Transverse colon (tissue), 4 donors: ENCODE data around the gene DEFB113. TPM values are rescaled to one million over a fixed set of nuclear protein-coding genes. Genes with fewer than 3 reads are reported as not detected.

Experiments used
- DNase-seq: peaks from one replicate; pipeline ENCODE4 v3.0.0-alpha.2; 2019
- H3K27ac ChIP-seq, 4 donors: fragments of 200-600 bp; sonication (generic); 2 replicates each; pipeline ENCODE4 v1.5.1; 2016 to 2018; ENCODE audit warnings: inconsistent platforms in 4 of 4
- H3K27me3 ChIP-seq: fragments of 200-600 bp; sonication (generic); 2 replicates; pipeline ENCODE4 v1.5.1; 2017; ENCODE audit warnings: inconsistent platforms
- H3K36me3 ChIP-seq, 4 donors: fragments of 200-600 bp; sonication (generic); 2 replicates each; pipeline ENCODE4 v1.5.1; 2017 to 2019; ENCODE audit warnings: inconsistent platforms in 4 of 4
- H3K4me1 ChIP-seq, 4 donors: fragments of 200-600 bp; sonication (generic); 2 replicates each; pipeline ENCODE4 v1.5.1; 2017 to 2020; ENCODE audit warnings: inconsistent platforms in 4 of 4
- H3K4me3 ChIP-seq, 4 donors: fragments of 200-600 bp; sonication (generic); 1 replicate in 1 of 4; 2 replicates in 3 of 4; pipeline versions ENCODE4 v1.5.1 to v1.6.1; 2017 to 2019; ENCODE audit warnings: inconsistent platforms in 4 of 4
- H3K9me3 ChIP-seq, 2 donors: fragments of 200-600 bp; sonication (generic); 2 replicates each; pipeline ENCODE4 v1.5.1; 2017 to 2019; ENCODE audit warnings: inconsistent platforms in 2 of 2
- EP300 ChIP-seq: sonication (generic); formaldehyde crosslinking; IDR thresholded peaks from one replicate; pipeline ENCODE4 v1.6.1; 2017; ENCODE audit warnings: antibody characterized with exemption, low read depth
- POLR2A ChIP-seq: fragments of 450-650 bp; IDR thresholded peaks from one replicate; pipeline ENCODE4 v1.6.1; 2016; ENCODE audit warnings: antibody characterized with exemption, mild to moderate bottlenecking, moderate library complexity
- POLR2AphosphoS5 ChIP-seq, 3 donors: sonication (generic); formaldehyde crosslinking; IDR thresholded peaks; one replicate each; pipeline ENCODE4 v1.6.1; 2016; ENCODE audit warnings: antibody characterized with exemption in 3 of 3
- WGBS, 2 donors: methylation state at CpG; one replicate each; pipeline ENCODE4 v1.1.5; 2018; ENCODE audit warnings: low coverage in 1 of 2; 5-methylcytosine and 5-hydroxymethylcytosine counted together
- in situ Hi-C, 4 donors: fragments of 200-750 bp; cut with MboI; loops; one replicate each; pipeline versions ENCODE4 v1.15.0 to v1.15.1; 2017; ENCODE audit warnings: low sequenced_read_pairs in 3 of 4, low pct_ligation_motif_present in 1 of 4, low pct_unique_long_range_greater_than_20kb in 1 of 4
- intact Hi-C: fragments of 100-400 bp; cut with DNase I; formaldehyde crosslinking; loops from one replicate; pipeline ENCODE4 v1.15.1; 2023; ENCODE audit warnings: low total_unique reads
- total RNA-seq, 4 donors: library from RNA; depleted of rRNA; stranded (reverse); fragments of >200 nt; gene quantifications; one replicate each; pipeline ENCODE4 v1.1.0, GENCODE V29; 2016
- TF ChIP-seq, protein P1 (sequence below), 5 experiments: fragments of 200-600 bp in 3 of 5; fragments of 450-650 bp in 2 of 5; sonication (generic) in 3 of 5; IDR thresholded peaks; 1 replicate in 2 of 5; 2 replicates in 3 of 5; pipeline ENCODE4 v1.5.1; 2016 to 2017; ENCODE audit warnings: antibody characterized with exemption in 5 of 5, inconsistent platforms in 3 of 5, mild to moderate bottlenecking in 2 of 5, moderate library complexity in 1 of 5

Gene DEFB113
- total RNA-seq, 4 donors from 2014 or later = not detected

DNA sequence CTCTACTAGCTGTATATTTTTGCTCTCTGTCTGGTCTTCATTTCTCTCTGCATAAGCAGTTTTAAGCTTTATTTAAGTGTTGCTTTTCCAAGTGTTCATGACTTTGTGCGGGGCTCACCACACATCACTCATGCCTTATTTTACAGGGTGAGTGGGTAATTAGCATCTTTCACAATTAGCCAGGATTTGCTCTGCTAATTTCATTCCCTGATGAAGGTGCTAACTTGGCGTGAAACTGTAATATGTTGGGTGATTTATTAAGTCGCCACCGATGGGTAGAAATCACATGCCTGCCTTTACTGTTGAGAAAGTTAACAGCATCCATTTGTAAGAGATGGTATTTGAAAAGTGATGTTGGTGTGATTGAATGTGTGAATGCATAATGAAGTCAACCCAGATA is 50.2 kb downstream of the DEFB113 start:
- Histone ChIP-seq H3K4me1 (no peaks in the 10 kb centered on the region), H3K9me3 (no peaks in the 10 kb centered on the region), H3K36me3 (no peaks in the 10 kb centered on the region), H3K27ac (no peak overlapping the region), H3K4me3 (no peak overlapping the region), H3K27me3 (no peaks in the 10 kb centered on the region)
- WGBS, 2 donors = 81 to 92% methylated on average over 4 of the region's 4 CpGs
- intact Hi-C loops (no loop called here), in situ Hi-C loops (no loop called here)
- no peak for DNase-seq
- TF ChIP-seq POLR2AphosphoS5 (IDR thresholded peaks at IDR 0.05) (no peak), EP300 (no peak), POLR2A (no peak)
- TF ChIP-seq, protein P1, sequence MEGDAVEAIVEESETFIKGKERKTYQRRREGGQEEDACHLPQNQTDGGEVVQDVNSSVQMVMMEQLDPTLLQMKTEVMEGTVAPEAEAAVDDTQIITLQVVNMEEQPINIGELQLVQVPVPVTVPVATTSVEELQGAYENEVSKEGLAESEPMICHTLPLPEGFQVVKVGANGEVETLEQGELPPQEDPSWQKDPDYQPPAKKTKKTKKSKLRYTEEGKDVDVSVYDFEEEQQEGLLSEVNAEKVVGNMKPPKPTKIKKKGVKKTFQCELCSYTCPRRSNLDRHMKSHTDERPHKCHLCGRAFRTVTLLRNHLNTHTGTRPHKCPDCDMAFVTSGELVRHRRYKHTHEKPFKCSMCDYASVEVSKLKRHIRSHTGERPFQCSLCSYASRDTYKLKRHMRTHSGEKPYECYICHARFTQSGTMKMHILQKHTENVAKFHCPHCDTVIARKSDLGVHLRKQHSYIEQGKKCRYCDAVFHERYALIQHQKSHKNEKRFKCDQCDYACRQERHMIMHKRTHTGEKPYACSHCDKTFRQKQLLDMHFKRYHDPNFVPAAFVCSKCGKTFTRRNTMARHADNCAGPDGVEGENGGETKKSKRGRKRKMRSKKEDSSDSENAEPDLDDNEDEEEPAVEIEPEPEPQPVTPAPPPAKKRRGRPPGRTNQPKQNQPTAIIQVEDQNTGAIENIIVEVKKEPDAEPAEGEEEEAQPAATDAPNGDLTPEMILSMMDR (IDR thresholded peaks at IDR 0.05) = no peak

DNA sequence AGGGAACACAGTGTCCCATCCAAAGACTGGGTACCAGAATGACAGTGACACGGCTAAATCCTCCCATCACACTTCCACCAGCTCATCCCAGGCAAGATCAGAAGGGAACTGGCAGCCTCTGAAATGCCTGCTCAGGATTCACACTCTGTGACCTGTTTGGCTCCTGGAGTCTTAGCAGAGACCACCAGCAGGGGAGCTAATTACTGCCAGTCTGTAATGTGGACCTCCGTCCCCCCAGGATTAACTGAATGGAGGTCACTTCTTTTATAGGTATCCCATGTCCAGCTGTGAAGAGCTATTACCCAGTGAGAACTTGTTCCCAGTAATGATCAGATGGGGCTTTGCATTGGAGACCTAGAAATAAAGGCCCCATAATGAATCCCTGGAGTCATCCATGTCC is 50.6 kb downstream of the DEFB113 start:
- DNase-seq = no peak
- intact Hi-C loops = no loop called here

More for the DNA sequence above, 50.6 kb downstream of the DEFB113 start:
- H3K4me3 ChIP-seq = no peak overlapping the region
- no peaks in the 10 kb centered on the region for H3K9me3 ChIP-seq
- TF ChIP-seq, protein P1 (IDR thresholded peaks at IDR 0.05) = no peak
- no peak for TF ChIP-seq POLR2A
- TF ChIP-seq EP300 = no peak
- no peak for TF ChIP-seq POLR2AphosphoS5 (IDR thresholded peaks at IDR 0.05)
- no peaks in the 10 kb centered on the region for H3K4me1 ChIP-seq
- WGBS, 2 donors = 58% methylated on average over 2 of the region's 2 CpGs; no CpG with 5 or more reads in 1 of the 2 donors
- no peak overlapping the region for H3K27ac ChIP-seq
- in situ Hi-C loops = no loop called here
- no peaks in the 10 kb centered on the region for H3K36me3 ChIP-seq
- H3K27me3 ChIP-seq = no peaks in the 10 kb centered on the region

Other genes starting within 250 kb of the DEFB113 start
- not detected for gene CRISP3, start 225.2 kb downstream of the DEFB113 start, total RNA-seq
- gene PGK2, start 182.3 kb downstream of the DEFB113 start, total RNA-seq = not detected
- not detected for gene CRISP1, start 103.1 kb downstream of the DEFB113 start, total RNA-seq
- not detected for gene DEFB114, start 5.5 kb downstream of the DEFB113 start, total RNA-seq
- gene DEFB110, start 52.4 kb upstream of the DEFB113 start, total RNA-seq = not detected
- gene DEFB112, start 80.3 kb upstream of the DEFB113 start, total RNA-seq = not detected